HepG2 (cell line): ENCODE data around the gene HEXD. TPM values are rescaled to one million over a fixed set of nuclear protein-coding genes. Genes with fewer than 3 reads are reported as not detected.

Experiments used
- CHD2 ChIP-seq: IDR thresholded peaks from 2 replicates; pipeline ENCODE4 v1.6.1; 2011; ENCODE audit warnings: low read depth, low read length, improper control_type of control experiment
- CREB1 ChIP-seq, 2 experiments: fragments of 450-650 bp in 1 of 2; IDR thresholded peaks; 2 replicates each; pipeline ENCODE4 v1.6.1; 2016 to 2017; ENCODE audit warnings: control low read depth in 1 of 2, mild to moderate bottlenecking in 1 of 2, missing compliant biosample characterization in 1 of 2, missing genetic modification characterization in 1 of 2
- ETV5 ChIP-seq: IDR thresholded peaks from 2 replicates; pipeline ENCODE4 v1.6.1; 2018; ENCODE audit warnings: missing biosample characterization, missing genetic modification reagents, inconsistent platforms, borderline replicate concordance
- FOXC1 ChIP-seq: sonication (generic); formaldehyde crosslinking; IDR thresholded peaks from 2 replicates; pipeline ENCODE4 v1.8.0; 2022; ENCODE audit warnings: mild to moderate bottlenecking, missing genetic modification reagents, borderline replicate concordance
- GRHL1 ChIP-seq: sonication (generic); formaldehyde crosslinking; conservative IDR thresholded peaks from 2 replicates; pipeline ENCODE4 v1.8.0; 2022; ENCODE audit warnings: missing genetic modification reagents
- HIVEP1 ChIP-seq: sonication (generic); formaldehyde crosslinking; IDR thresholded peaks from 2 replicates; pipeline ENCODE4 v1.4.0; 2020; ENCODE audit warnings: mild to moderate bottlenecking, missing genetic modification reagents
- ZFP36L2 ChIP-seq: sonication (generic); formaldehyde crosslinking; IDR thresholded peaks from 2 replicates; pipeline ENCODE4 v1.4.0; 2020; ENCODE audit warnings: missing genetic modification reagents
- ZNF776 ChIP-seq: sonication (generic); formaldehyde crosslinking; IDR thresholded peaks from 2 replicates; pipeline ENCODE4 v1.4.0; 2020; ENCODE audit warnings: mild to moderate bottlenecking, missing genetic modification reagents
- ZNF879 ChIP-seq: sonication (generic); formaldehyde crosslinking; IDR thresholded peaks from 2 replicates; pipeline ENCODE4 v1.8.1; 2023; ENCODE audit warnings: missing genetic modification reagents
- polyA plus RNA-seq, 8 experiments: library from polyadenylated mRNA; depleted of rRNA in 3 of 8; stranded (reverse) in 7 of 8; unstranded in 1 of 8; fragments of >200 nt; fragmentation: Illumina TruSeq in 4 of 8; extraction: Trizol in 4 of 8; gene quantifications; 2 replicates each; pipeline versions ENCODE4 v1.2.1 to v1.2.3, GENCODE V29; 2011 to 2016; ENCODE audit warnings: low read depth in 4 of 8, missing spikeins in 1 of 8, mixed read lengths in 1 of 8; ENCODE audit not compliant: insufficient read depth in 1 of 8
- total RNA-seq, 5 experiments: library from RNA; depleted of rRNA; stranded (reverse); fragments of >200 nt; fragmentation: Illumina TruSeq; extraction: Trizol; gene quantifications; 2 replicates each; pipeline ENCODE4 v1.2.3, GENCODE V29; 2016; ENCODE audit warnings: low read depth in 1 of 5
- TF ChIP-seq, protein P1 (sequence below): sonication (generic); formaldehyde crosslinking; IDR thresholded peaks from 2 replicates; pipeline ENCODE4 v1.4.0; 2020; ENCODE audit warnings: mild to moderate bottlenecking, missing genetic modification reagents
- TF ChIP-seq, protein P2 (sequence below), 2 experiments: IDR thresholded peaks; 2 replicates each; pipeline ENCODE4 v1.6.1; 2011 to 2012; ENCODE audit warnings: low read length in 2 of 2, borderline replicate concordance in 1 of 2, low read depth in 1 of 2, mild to moderate bottlenecking in 1 of 2, moderate library complexity in 1 of 2

Gene HEXD
- total and polyA plus RNA-seq, 2 of the 13 experiments (the other 11 are each of a cell fraction or from before 2014, with no cell fraction given) = 22.3 to 41.8 TPM

DNA sequence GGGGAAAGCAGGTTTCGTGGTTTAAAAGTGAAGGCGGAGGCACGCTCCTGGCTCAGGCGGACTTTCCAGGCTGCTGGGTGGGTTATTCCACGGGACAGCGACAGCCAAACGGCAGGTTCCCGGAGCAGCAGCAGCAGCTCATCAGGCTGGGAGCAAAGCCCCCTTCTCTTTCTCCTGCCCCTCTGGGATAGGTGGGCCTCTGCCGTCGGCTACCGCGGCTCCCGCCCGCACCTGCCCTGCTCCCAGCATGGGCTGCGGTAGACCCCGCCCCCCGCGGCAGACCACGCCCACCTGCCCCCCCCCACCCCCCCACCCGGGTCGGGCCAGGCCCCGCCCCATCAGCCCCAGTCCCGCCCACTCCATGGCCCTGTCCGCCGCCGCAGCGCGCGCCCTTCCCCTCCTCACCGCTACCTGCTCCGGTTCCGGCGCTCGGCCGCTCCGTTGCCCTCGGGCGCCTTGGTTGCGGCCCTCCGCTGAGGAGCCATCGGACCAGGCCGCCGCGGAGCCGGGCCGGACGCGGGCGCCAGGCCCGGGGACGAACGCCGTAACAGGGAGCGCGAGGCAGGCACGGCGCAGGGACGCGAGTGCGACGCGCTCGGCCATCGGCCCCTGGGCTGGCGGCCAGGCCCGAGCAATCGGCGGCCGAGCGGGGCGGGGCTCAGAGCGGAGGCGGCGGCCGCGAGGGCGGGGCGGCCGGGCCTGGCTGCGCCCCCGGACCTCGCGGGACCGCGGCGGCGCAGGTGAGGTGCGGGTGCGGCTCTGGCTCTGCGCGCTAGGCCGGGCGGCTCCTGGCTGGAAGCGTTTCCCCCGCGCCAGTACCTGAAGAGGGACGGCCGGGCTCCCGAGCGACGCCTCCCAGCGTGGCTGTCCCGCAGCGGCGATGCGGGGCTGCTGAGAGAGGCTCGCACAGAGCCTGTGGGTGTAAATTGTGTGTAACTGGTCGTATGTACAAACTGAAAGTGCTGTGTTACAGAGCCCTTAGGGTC, at the start of gene HEXD, which contains the start of gene OGFOD3 (continued):
- TF ChIP-seq, protein P1, sequence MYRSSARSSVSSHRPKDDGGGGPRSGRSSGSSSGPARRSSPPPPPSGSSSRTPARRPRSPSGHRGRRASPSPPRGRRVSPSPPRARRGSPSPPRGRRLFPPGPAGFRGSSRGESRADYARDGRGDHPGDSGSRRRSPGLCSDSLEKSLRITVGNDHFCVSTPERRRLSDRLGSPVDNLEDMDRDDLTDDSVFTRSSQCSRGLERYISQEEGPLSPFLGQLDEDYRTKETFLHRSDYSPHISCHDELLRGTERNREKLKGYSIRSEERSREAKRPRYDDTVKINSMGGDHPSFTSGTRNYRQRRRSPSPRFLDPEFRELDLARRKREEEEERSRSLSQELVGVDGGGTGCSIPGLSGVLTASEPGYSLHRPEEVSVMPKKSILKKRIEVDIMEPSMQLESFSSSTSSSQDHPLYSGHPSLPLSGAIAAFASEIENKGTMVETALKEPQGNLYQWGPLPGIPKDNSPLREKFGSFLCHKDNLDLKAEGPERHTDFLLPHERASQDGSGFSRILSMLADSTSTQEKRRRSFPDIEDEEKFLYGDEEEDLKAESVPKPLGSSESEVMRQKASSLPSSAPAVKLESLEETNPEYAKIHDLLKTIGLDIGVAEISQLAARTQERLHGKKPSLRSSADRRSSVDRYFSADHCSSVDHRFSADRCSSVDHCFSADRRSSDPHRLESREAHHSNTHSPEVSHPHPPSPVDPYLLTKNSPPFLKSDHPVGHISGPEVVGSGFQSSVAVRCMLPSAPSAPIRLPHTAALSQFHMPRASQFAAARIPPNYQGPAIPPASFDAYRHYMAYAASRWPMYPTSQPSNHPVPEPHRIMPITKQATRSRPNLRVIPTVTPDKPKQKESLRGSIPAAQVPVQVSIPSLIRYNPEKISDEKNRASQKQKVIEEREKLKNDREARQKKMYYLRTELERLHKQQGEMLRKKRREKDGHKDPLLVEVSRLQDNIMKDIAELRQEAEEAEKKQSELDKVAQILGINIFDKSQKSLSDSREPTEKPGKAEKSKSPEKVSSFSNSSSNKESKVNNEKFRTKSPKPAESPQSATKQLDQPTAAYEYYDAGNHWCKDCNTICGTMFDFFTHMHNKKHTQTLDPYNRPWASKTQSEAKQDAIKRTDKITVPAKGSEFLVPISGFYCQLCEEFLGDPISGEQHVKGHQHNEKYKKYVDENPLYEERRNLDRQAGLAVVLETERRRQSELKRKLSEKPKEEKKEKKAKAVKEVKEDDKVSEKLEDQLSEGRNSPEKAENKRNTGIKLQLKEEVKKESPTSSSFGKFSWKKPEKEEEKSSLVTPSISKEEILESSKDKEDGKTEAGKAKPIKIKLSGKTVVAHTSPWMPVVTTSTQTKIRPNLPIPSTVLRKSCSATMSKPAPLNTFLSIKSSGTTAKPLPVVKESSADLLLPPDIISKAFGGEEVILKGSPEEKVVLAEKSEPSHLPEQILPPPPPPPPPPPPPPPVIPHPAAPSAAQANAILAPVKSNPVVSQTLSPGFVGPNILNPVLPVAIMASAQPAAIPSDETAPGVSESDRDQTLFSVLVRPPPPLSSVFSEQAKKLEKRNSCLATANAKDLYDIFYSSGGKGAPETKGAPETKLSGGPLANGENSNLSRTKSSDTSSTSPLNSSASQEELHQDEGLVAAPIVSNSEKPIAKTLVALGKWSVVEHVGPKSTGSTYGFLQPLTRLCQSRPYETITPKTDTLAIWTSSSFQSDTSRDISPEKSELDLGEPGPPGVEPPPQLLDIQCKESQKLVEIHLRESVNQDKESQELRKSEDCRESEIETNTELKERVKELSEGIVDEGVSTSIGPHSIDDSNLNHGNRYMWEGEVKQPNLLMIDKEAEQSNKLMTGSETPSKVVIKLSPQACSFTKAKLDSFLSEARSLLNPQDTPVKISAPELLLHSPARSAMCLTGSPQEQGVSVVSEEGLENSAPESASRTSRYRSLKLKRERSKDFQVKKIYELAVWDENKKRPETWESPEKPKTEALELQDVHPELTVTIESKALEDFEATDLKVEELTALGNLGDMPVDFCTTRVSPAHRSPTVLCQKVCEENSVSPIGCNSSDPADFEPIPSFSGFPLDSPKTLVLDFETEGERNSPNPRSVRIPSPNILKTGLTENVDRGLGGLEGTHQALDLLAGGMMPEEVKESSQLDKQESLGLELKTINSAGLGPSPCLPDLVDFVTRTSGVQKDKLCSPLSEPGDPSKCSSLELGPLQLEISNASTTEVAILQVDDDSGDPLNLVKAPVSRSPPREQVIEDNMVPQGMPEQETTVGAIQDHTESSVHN (CRISPR knock-in tag) = no peak; the same call in 1 of the 2 replicates
- peak; percentile 30; the same call in 1 of the 2 replicates for TF ChIP-seq CREB1 (IDR thresholded peaks at IDR 0.05)
- TF ChIP-seq CREB1 (CRISPR knock-in tag; IDR thresholded peaks at IDR 0.05) = no peak
- TF ChIP-seq, protein P2, sequence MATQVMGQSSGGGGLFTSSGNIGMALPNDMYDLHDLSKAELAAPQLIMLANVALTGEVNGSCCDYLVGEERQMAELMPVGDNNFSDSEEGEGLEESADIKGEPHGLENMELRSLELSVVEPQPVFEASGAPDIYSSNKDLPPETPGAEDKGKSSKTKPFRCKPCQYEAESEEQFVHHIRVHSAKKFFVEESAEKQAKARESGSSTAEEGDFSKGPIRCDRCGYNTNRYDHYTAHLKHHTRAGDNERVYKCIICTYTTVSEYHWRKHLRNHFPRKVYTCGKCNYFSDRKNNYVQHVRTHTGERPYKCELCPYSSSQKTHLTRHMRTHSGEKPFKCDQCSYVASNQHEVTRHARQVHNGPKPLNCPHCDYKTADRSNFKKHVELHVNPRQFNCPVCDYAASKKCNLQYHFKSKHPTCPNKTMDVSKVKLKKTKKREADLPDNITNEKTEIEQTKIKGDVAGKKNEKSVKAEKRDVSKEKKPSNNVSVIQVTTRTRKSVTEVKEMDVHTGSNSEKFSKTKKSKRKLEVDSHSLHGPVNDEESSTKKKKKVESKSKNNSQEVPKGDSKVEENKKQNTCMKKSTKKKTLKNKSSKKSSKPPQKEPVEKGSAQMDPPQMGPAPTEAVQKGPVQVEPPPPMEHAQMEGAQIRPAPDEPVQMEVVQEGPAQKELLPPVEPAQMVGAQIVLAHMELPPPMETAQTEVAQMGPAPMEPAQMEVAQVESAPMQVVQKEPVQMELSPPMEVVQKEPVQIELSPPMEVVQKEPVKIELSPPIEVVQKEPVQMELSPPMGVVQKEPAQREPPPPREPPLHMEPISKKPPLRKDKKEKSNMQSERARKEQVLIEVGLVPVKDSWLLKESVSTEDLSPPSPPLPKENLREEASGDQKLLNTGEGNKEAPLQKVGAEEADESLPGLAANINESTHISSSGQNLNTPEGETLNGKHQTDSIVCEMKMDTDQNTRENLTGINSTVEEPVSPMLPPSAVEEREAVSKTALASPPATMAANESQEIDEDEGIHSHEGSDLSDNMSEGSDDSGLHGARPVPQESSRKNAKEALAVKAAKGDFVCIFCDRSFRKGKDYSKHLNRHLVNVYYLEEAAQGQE (IDR thresholded peaks at IDR 0.05; ENCODE audit: borderline replicate concordance in 1 of 2, low read depth in 1 of 2, low read length in 2 of 2) = peak in 1 of 2 experiments; percentile 42; a peak in 3 of 4 replicates
- peak; percentile 97 for TF ChIP-seq ZNF776
- TF ChIP-seq ZNF879 (CRISPR knock-in tag) = no peak
- 0 out of 2 replicates have a peak, but pooled peaks have one; percentile 29 for TF ChIP-seq HIVEP1 (CRISPR knock-in tag)
- TF ChIP-seq CHD2 = peak; percentile 78
- TF ChIP-seq ZFP36L2 (CRISPR knock-in tag) = no peak
- no peak for TF ChIP-seq GRHL1 (CRISPR knock-in tag)
- TF ChIP-seq ETV5 = no peak; the same call in 1 of the 2 replicates
- no peak; the same call in 1 of the 2 replicates for TF ChIP-seq FOXC1 (CRISPR knock-in tag)
